ENCODE data around the gene ZNF70.

Gene ZNF70

GRCh38 chr22:23690713-23691112, 60.2 kb downstream of the ZNF70 start, which contains the start of gene RGL4:
Gene RGL4, plus strand, starts transcription at chr22:23691013. Its CDS starts 1,018 bp downstream, at chr22:23692031.
- DNase-seq = no peak

- no peak for DNase-seq
Observed at GRCh38 chr22:23689414-23689813, 61.5 kb downstream of the ZNF70 start.
